Pancreas (tissue), 10 donors: ENCODE data around the gene MASP2. TPM values are rescaled to one million over a fixed set of nuclear protein-coding genes. Genes with fewer than 3 reads are reported as not detected.
"Not testable (repeated sequence)": the region's sequence is repeated elsewhere in the genome, so short reads cannot be mapped to it uniquely, and the experiment has no call there.

Experiments
- ATAC-seq, 4 donors: fragments of 200-7000 bp; cut with Tn5 transposase; one replicate each; pipeline versions ENCODE4 v1.8.0 to v1.9.1; 2020; ENCODE audit warnings: mild to moderate bottlenecking in 4 of 4, moderate library complexity in 4 of 4
- DNase-seq, 6 donors: peaks; one replicate each; pipeline ENCODE4 v3.0.0-alpha.2; 2020
- FAIRE-seq: peaks from 2 replicates; lab custom pipeline; 2012; peaks lifted over from hg19 to GRCh38; lab: Jason Lieb, UNC
- H3K27ac ChIP-seq, 4 donors: fragments of 200-600 bp; sonication (generic); 1 replicate in 3 of 4; 2 replicates in 1 of 4; pipeline versions ENCODE4 v1.5.0 to v1.8.0; 2020
- H3K27me3 ChIP-seq, 4 donors: fragments of 200-600 bp; one replicate each; pipeline ENCODE4 v1.8.0; 2021
- H3K36me3 ChIP-seq, 3 donors: fragments of 200-600 bp; sonication (generic) in 1 of 3; one replicate each; pipeline versions ENCODE4 v1.5.0 to v1.8.0; 2020 to 2021
- H3K4me1 ChIP-seq, 3 donors: fragments of 200-600 bp; one replicate each; pipeline ENCODE4 v1.8.0; 2021
- H3K4me3 ChIP-seq, 4 donors: fragments of 200-600 bp; sonication (generic) in 2 of 4; one replicate each; pipeline versions ENCODE4 v1.5.0 to v1.8.0; 2020 to 2021
- H3K9me3 ChIP-seq, 4 donors: fragments of 200-600 bp; one replicate each; pipeline ENCODE4 v1.8.0; 2021
- CTCF ChIP-seq, 4 donors: fragments of 200-600 bp; sonication (generic) in 3 of 4; IDR thresholded peaks; one replicate each; pipeline versions ENCODE4 v1.5.0 to v1.8.0; 2021; ENCODE audit warnings: antibody characterized with exemption in 4 of 4
- WGBS, 2 donors: extraction: QIAGEN DNeasy Blood & Tissue Kit; methylation state at CpG; one replicate each; pipeline ENCODE4 v1.1.7; 2013; 5-methylcytosine and 5-hydroxymethylcytosine counted together
- intact Hi-C, 3 donors: fragments of 100-400 bp; cut with DNase I; formaldehyde crosslinking; loops; one replicate each; pipeline versions ENCODE4 v1.11.1 to v1.14.2; 2022
- polyA plus RNA-seq, 2 donors: library from polyadenylated mRNA; stranded (reverse); fragments of 200-250 nt; gene quantifications; one replicate each; pipeline ENCODE4 v1.2.3, GENCODE V29; 2013
- total RNA-seq, 6 donors: library from RNA; stranded (reverse); fragmentation: NEBNext Ultra II Directional in 4 of 6; extraction: Animal tissue kit (Norgen Biotek cat#: 25700) in 4 of 6; gene quantifications; one replicate each; pipeline versions ENCODE4 v1.2.1 to v1.2.4, GENCODE V29; 2021 to 2023
- donor health status: healthy with polysubstance abuse.
- donor health status: DM: no; HTN: no; CAD: no; lungs with moderate emphysema.
- donor health status: DM: no; HTN: no; CAD: no.
- donor health status: control.
- donor health status: control.
- donor health status: Bipolar disorder and iron deficiency.
- donor health status: DM: yes; HTN: yes; CAD: no.
- donor health status: DM: no; HTN: no; CAD: no.
- donor health status: DM: no; HTN: no; CAD: no.
- donor health status: DM: yes; HTN: yes; CAD: no.

The MASP2 gene
- total and polyA plus RNA-seq, 8 donors: 0.05 TPM; not detected in 7

GRCh38 chr1:11012260-11013159, 34.5 kb downstream of the MASP2 start, which contains the start of gene TARDBP:
TSS of gene TARDBP (plus strand) at chr1:11012654. CDS start at chr1:11013728, 1,074 bp downstream.
- peak; percentile 89 to 95 (median 91) for DNase-seq
- H3K9me3 ChIP-seq: no peaks in the 10 kb centered on the region
- TF ChIP-seq CTCF (IDR thresholded peaks at IDR 0.05): no peak
- intact Hi-C loops: no loop called here
- 0% methylated on average over 87 to 94 of the region's 94 CpGs for WGBS, 2 donors
- peak within 1 kb of the TSS; percentile 94 to 97 (median 96) for H3K27ac ChIP-seq
- peaks cover 14 to 22% (median 18%) of the 10 kb centered on the region in 3 donors for H3K4me1 ChIP-seq
- no peak for FAIRE-seq
- H3K4me3 ChIP-seq: peak within 1 kb of the TSS; percentile 93 to 100 (median 99)
- H3K36me3 ChIP-seq: peaks cover 0 to 41% (median 11%) of the 10 kb centered on the region in 3 donors
- H3K27me3 ChIP-seq: no peaks in the 10 kb centered on the region
- peak; percentile 93 to 97 (median 94) for ATAC-seq

- no peak for FAIRE-seq
- H3K27me3 ChIP-seq: no peaks in the 10 kb centered on the region
- no peak for TF ChIP-seq CTCF (IDR thresholded peaks at IDR 0.05)
These were observed 46.5 kb downstream of the MASP2 start for GRCh38 chr1:11000526-11000925.

GRCh38 chr1:10996100-10996499, 50.9 kb downstream of the MASP2 start:
- WGBS, 2 donors: 93 to 96% methylated on average over 3 of the region's 3 CpGs
- intact Hi-C loops: no loop called here

More at GRCh38 chr1:11000526-11000925, 46.5 kb downstream of the MASP2 start:
- intact Hi-C loops: no loop called here
- ATAC-seq: no peak
- Histone ChIP-seq H3K36me3 (no peaks in the 10 kb centered on the region), H3K4me3 (no peak overlapping the region), H3K4me1 (no peaks in the 10 kb centered on the region), H3K27ac (no peak overlapping the region), H3K9me3 (no peaks in the 10 kb centered on the region)
- WGBS, 2 donors: 100% methylated on average over 1 of the region's 1 CpG
- DNase-seq: no peak

GRCh38 chr1:10992864-10993263, 54.2 kb downstream of the MASP2 start:
- TF ChIP-seq CTCF (IDR thresholded peaks at IDR 0.05): no peak
- no peak for DNase-seq
- H3K4me3 ChIP-seq: no peak overlapping the region
- H3K27me3 ChIP-seq: no peaks in the 10 kb centered on the region
- H3K9me3 ChIP-seq: no peaks in the 10 kb centered on the region
- no peaks in the 10 kb centered on the region for H3K36me3 ChIP-seq
- no peak overlapping the region for H3K27ac ChIP-seq
- no peaks in the 10 kb centered on the region for H3K4me1 ChIP-seq
- intact Hi-C loops: no loop called here
- no peak for FAIRE-seq
- ATAC-seq: peak in 2 of 4 donors; percentile 57 to 61
- 29% methylated on average over 4 of the region's 4 CpGs for WGBS, 2 donors

More at GRCh38 chr1:10996100-10996499, 50.9 kb downstream of the MASP2 start:
- no peaks in the 10 kb centered on the region for H3K27me3 ChIP-seq
- DNase-seq (no peak), FAIRE-seq (no peak), ATAC-seq (no peak)
- TF ChIP-seq CTCF (IDR thresholded peaks at IDR 0.05): no peak
- H3K9me3 ChIP-seq: no peaks in the 10 kb centered on the region
- no peak overlapping the region for H3K4me3 ChIP-seq
- no peaks in the 10 kb centered on the region for H3K4me1 ChIP-seq
- H3K36me3 ChIP-seq: no peaks in the 10 kb centered on the region
- H3K27ac ChIP-seq: no peak overlapping the region

- 91 to 97% methylated on average over 2 of the region's 2 CpGs for WGBS, 2 donors
- intact Hi-C loops, FAIRE-seq, H3K9me3 ChIP-seq, H3K4me3 ChIP-seq, H3K36me3 ChIP-seq, H3K27me3 ChIP-seq, DNase-seq, H3K4me1 ChIP-seq, H3K27ac ChIP-seq, ATAC-seq: not testable (repeated sequence)
These were observed 55.0 kb downstream of the MASP2 start for GRCh38 chr1:10992004-10992403.
